Measurements from ENCODE around the gene UBE2D1. TPM values are rescaled to one million over a fixed set of nuclear protein-coding genes. Genes with fewer than 3 reads are reported as not detected.

The UBE2D1 gene
- total and polyA plus RNA-seq, 9 of the 15 experiments (the other 6 are each of a cell fraction or from before 2014, with no cell fraction given) = 4.1 to 24.4 (median 12.3) TPM

GRCh38 chr10:58326967-58327381 is 7.8 kb upstream of the UBE2D1 start:
- in situ Hi-C loops (cut with MboI) = no loop called here
- Histone ChIP-seq H3K36me3 (ENCODE audit: control insufficient read depth, insufficient read depth, low read length) (no peaks in the 10 kb centered on the region), H3K9me3 (replicated peaks; ENCODE audit: control insufficient read depth, insufficient read depth, low read depth, low read length) (no peaks in the 10 kb centered on the region), H3K9ac (ENCODE audit: insufficient read depth in 1 of 2, low read depth in 2 of 2, low read length in 2 of 2) (no peak overlapping the region), H3K9me1 (ENCODE audit: control insufficient read depth, insufficient read depth, low read length) (no peaks in the 10 kb centered on the region), H3K27me3 (ENCODE audit: control insufficient read depth in 2 of 2, insufficient read depth in 2 of 2, low read length in 2 of 2) (no peaks in the 10 kb centered on the region), H2AFZ (ENCODE audit: low read depth, low read length) (no peak overlapping the region), H3K4me1 (replicated peaks in 1 of 2; ENCODE audit: control insufficient read depth in 2 of 2, insufficient read depth in 2 of 2, low read length in 2 of 2) (peaks cover 5 to 14% of the 10 kb centered on the region in 2 experiments), H3K27ac (ENCODE audit: extremely low read depth, low read depth, low read length) (no peak overlapping the region), H3K4me3 (no peak overlapping the region), H3K79me2 (ENCODE audit: control insufficient read depth, insufficient read depth, low read length) (no peaks in the 10 kb centered on the region), H4K20me1 (replicated peaks; ENCODE audit: control insufficient read depth, insufficient read depth, low read length) (no peaks in the 10 kb centered on the region), H3K4me2 (ENCODE audit: insufficient read depth, low read length) (no peak overlapping the region)
- intact Hi-C loops (cut with micrococcal nuclease) = no loop called here
- ChIA-PET POLR2A (interaction anchor here (0.5 kb wide), 1 partner anchor 18 kb away, joined by 3 read pairs; no protein-coding TSS in a partner anchor), CTCF (ENCODE audit: low intra/inter-chr PET ratio) (no interaction called here)
- WGBS (ENCODE audit: insufficient coverage, low coverage, missing lambda C conversion rate) = 49% methylated on average over 17 of the region's 25 CpGs
- no peak for DNase-seq (ENCODE audit: extremely low read depth in 1 of 4, low spot score in 3 of 4)
- BruUV-seq (replicated peaks) = no TSS peak
- no peak; the same call in 1 of the 3 replicates for ATAC-seq
- TF ChIP-seq, protein P1, sequence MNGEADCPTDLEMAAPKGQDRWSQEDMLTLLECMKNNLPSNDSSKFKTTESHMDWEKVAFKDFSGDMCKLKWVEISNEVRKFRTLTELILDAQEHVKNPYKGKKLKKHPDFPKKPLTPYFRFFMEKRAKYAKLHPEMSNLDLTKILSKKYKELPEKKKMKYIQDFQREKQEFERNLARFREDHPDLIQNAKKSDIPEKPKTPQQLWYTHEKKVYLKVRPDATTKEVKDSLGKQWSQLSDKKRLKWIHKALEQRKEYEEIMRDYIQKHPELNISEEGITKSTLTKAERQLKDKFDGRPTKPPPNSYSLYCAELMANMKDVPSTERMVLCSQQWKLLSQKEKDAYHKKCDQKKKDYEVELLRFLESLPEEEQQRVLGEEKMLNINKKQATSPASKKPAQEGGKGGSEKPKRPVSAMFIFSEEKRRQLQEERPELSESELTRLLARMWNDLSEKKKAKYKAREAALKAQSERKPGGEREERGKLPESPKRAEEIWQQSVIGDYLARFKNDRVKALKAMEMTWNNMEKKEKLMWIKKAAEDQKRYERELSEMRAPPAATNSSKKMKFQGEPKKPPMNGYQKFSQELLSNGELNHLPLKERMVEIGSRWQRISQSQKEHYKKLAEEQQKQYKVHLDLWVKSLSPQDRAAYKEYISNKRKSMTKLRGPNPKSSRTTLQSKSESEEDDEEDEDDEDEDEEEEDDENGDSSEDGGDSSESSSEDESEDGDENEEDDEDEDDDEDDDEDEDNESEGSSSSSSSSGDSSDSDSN (IDR thresholded peaks at IDR 0.05; ENCODE audit: borderline replicate concordance in 1 of 2, low read depth in 2 of 2, low read length in 2 of 2) = no peak
- TF ChIP-seq HMGN3 (IDR thresholded peaks at IDR 0.05; ENCODE audit: borderline replicate concordance, extremely low read depth, insufficient read length, low read depth, low read length) = peak; percentile 32
- no peak for FAIRE-seq

GRCh38 chr10:58328233-58328632 is 6.6 kb upstream of the UBE2D1 start:
- no TSS peak for BruUV-seq (replicated peaks)
- Histone ChIP-seq H3K9ac (ENCODE audit: insufficient read depth in 1 of 2, low read depth in 2 of 2, low read length in 2 of 2) (no peak overlapping the region), H3K27me3 (ENCODE audit: control insufficient read depth in 2 of 2, insufficient read depth in 2 of 2, low read length in 2 of 2) (no peaks in the 10 kb centered on the region), H3K9me1 (ENCODE audit: control insufficient read depth, insufficient read depth, low read length) (no peaks in the 10 kb centered on the region), H4K20me1 (replicated peaks; ENCODE audit: control insufficient read depth, insufficient read depth, low read length) (no peaks in the 10 kb centered on the region), H3K36me3 (ENCODE audit: control insufficient read depth, insufficient read depth, low read length) (no peaks in the 10 kb centered on the region), H2AFZ (ENCODE audit: low read depth, low read length) (no peak overlapping the region), H3K4me2 (ENCODE audit: insufficient read depth, low read length) (no peak overlapping the region), H3K4me3 (no peak overlapping the region), H3K4me1 (replicated peaks in 1 of 2; ENCODE audit: control insufficient read depth in 2 of 2, insufficient read depth in 2 of 2, low read length in 2 of 2) (peaks cover 1 to 5% of the 10 kb centered on the region in 2 experiments), H3K79me2 (ENCODE audit: control insufficient read depth, insufficient read depth, low read length) (no peaks in the 10 kb centered on the region), H3K9me3 (replicated peaks; ENCODE audit: control insufficient read depth, insufficient read depth, low read depth, low read length) (no peaks in the 10 kb centered on the region), H3K27ac (ENCODE audit: extremely low read depth, low read depth, low read length) (no peak overlapping the region)
- POLR2A ChIA-PET = no interaction called here
- CTCF ChIA-PET (ENCODE audit: low intra/inter-chr PET ratio) = no interaction called here
- ATAC-seq (no peak), FAIRE-seq (no peak), DNase-seq (ENCODE audit: extremely low read depth in 1 of 4, low spot score in 3 of 4) (no peak)
- intact Hi-C loops (cut with micrococcal nuclease) (no loop called here), in situ Hi-C loops (cut with MboI) (no loop called here)
- 39% methylated on average over 1 of the region's 1 CpG for WGBS (ENCODE audit: insufficient coverage, low coverage, missing lambda C conversion rate)
- no peak for TF ChIP-seq CXXC5 (CRISPR knock-in tag; IDR thresholded peaks at IDR 0.05)
- TF ChIP-seq RREB1 (CRISPR knock-in tag; IDR thresholded peaks at IDR 0.05) = no peak
- TF ChIP-seq NRF1 (conservative IDR thresholded peaks at IDR 0.05 in 1 of 2, IDR thresholded peaks at IDR 0.05 in 1 of 2) = no peak
- no peak for TF ChIP-seq HDGF (IDR thresholded peaks at IDR 0.05)

All from K562 (cell line).